Stomach smooth muscle (tissue), 2 donors: ENCODE measurements around the gene ZC3H13.

ENCODE experiments used
- H3K27ac ChIP-seq: one replicate; pipeline ENCODE4 v1.7.0; 2013; ENCODE audit warnings: mild to moderate bottlenecking, low read length, inconsistent platforms
- H3K27me3 ChIP-seq, 2 donors: one replicate each; pipeline ENCODE4 v1.7.0; 2013; ENCODE audit warnings: low read length in 2 of 2; ENCODE audit not compliant: insufficient read depth in 2 of 2, control insufficient read depth in 1 of 2
- H3K36me3 ChIP-seq, 2 donors: one replicate each; pipeline ENCODE4 v1.7.0; 2013; ENCODE audit warnings: low read length in 2 of 2; ENCODE audit not compliant: control insufficient read depth in 2 of 2, insufficient read depth in 2 of 2
- H3K4me1 ChIP-seq: one replicate; pipeline ENCODE4 v1.7.0; 2013; ENCODE audit warnings: low read length; ENCODE audit not compliant: control insufficient read depth, insufficient read depth
- H3K4me3 ChIP-seq, 2 donors: one replicate each; pipeline ENCODE4 v1.7.0; 2013; ENCODE audit warnings: low read length in 2 of 2
- H3K9ac ChIP-seq, 2 donors: one replicate each; pipeline ENCODE4 v1.7.0; 2013; ENCODE audit warnings: low read length in 2 of 2, mild to moderate bottlenecking in 1 of 2
- H3K9me3 ChIP-seq, 2 donors: one replicate each; pipeline ENCODE4 v1.7.0; 2013; ENCODE audit warnings: low read length in 2 of 2; ENCODE audit not compliant: control insufficient read depth in 2 of 2
- donor health status: healthy.
- donor health status: Pancreatic carcinoma.

Gene ZC3H13, protein sequence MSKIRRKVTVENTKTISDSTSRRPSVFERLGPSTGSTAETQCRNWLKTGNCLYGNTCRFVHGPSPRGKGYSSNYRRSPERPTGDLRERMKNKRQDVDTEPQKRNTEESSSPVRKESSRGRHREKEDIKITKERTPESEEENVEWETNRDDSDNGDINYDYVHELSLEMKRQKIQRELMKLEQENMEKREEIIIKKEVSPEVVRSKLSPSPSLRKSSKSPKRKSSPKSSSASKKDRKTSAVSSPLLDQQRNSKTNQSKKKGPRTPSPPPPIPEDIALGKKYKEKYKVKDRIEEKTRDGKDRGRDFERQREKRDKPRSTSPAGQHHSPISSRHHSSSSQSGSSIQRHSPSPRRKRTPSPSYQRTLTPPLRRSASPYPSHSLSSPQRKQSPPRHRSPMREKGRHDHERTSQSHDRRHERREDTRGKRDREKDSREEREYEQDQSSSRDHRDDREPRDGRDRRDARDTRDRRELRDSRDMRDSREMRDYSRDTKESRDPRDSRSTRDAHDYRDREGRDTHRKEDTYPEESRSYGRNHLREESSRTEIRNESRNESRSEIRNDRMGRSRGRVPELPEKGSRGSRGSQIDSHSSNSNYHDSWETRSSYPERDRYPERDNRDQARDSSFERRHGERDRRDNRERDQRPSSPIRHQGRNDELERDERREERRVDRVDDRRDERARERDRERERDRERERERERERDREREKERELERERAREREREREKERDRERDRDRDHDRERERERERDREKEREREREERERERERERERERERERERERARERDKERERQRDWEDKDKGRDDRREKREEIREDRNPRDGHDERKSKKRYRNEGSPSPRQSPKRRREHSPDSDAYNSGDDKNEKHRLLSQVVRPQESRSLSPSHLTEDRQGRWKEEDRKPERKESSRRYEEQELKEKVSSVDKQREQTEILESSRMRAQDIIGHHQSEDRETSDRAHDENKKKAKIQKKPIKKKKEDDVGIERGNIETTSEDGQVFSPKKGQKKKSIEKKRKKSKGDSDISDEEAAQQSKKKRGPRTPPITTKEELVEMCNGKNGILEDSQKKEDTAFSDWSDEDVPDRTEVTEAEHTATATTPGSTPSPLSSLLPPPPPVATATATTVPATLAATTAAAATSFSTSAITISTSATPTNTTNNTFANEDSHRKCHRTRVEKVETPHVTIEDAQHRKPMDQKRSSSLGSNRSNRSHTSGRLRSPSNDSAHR (N-terminal part only)

DNA sequence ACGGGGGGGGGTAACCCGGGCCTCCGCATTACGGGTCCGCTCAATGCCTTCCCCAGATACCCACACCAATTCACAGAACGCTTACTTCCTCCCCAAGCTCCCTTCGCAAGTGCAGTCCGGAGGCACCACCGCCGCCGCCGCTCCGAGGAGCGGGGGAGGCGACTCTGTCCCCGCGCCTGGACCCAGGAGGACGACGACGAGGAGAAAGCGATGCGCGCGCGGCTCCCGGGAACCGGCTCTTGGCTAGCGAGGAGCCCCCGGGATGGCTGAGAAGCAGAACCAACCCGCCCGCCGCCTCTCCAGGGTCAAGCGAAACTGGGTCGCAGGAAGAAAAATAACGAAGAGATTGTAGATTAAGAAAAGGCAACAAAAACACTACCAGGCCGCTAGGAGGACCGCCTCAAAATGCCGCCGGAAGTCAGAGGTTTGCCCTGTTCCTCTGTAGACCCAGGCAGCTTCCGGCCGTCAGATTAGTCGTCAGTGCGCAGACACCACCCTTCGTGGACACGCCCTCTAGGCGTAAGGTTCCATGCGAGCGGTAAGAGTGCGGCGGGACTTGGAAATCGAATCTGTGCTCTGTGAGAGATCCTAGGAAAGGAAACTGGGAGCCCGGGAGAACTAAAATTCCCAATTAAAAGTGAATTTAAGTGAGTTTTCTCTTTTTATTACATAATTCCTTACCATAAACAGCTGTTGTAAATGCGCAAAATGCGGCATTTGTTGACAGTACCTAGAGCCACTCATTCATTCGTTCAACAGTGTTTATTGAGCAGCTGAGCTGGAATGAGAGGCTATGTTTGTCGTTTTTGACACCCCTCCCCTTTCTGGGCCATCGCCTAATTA lies at the start of gene ZC3H13:
TSS of gene ZC3H13 (minus strand) at position 428 of the 843 bp plus-strand sequence. CDS start 7,239 bp downstream, outside the sequence.
- no peaks in the 10 kb centered on the region for H3K9me3 ChIP-seq
- H3K27ac ChIP-seq = peak within 1 kb of the TSS; percentile 86
- H3K4me1 ChIP-seq = peaks cover 3% of the 10 kb centered on the region
- peak within 1 kb of the TSS; percentile 86 to 87 for H3K4me3 ChIP-seq
- no peaks in the 10 kb centered on the region for H3K36me3 ChIP-seq
- no peaks in the 10 kb centered on the region for H3K27me3 ChIP-seq
- peak within 1 kb of the TSS; percentile 81 to 83 for H3K9ac ChIP-seq

DNA sequence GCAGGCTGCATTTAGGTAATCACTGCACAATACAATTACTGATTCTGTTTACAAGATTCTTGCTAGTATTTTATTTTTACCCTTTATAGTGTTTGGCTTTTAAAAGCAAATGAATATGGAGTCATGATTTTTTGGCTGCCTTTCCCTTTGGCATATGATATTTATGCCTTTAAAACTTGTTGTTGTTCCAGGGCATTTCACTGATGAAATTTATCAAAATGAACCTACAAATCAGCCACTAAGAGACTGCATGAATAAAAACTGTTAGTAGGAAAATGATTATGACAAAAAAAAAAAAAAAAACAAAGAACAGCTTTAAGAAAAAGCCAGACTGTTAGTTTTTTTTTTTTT lies 49.7 kb upstream of the ZC3H13 start:
- no peak overlapping the region for H3K9ac ChIP-seq
- H3K27ac ChIP-seq = no peak overlapping the region
- H3K4me1 ChIP-seq = no peaks in the 10 kb centered on the region
- no peaks in the 10 kb centered on the region for H3K36me3 ChIP-seq
- no peak overlapping the region for H3K4me3 ChIP-seq
- no peaks in the 10 kb centered on the region for H3K27me3 ChIP-seq
- no peaks in the 10 kb centered on the region for H3K9me3 ChIP-seq

DNA sequence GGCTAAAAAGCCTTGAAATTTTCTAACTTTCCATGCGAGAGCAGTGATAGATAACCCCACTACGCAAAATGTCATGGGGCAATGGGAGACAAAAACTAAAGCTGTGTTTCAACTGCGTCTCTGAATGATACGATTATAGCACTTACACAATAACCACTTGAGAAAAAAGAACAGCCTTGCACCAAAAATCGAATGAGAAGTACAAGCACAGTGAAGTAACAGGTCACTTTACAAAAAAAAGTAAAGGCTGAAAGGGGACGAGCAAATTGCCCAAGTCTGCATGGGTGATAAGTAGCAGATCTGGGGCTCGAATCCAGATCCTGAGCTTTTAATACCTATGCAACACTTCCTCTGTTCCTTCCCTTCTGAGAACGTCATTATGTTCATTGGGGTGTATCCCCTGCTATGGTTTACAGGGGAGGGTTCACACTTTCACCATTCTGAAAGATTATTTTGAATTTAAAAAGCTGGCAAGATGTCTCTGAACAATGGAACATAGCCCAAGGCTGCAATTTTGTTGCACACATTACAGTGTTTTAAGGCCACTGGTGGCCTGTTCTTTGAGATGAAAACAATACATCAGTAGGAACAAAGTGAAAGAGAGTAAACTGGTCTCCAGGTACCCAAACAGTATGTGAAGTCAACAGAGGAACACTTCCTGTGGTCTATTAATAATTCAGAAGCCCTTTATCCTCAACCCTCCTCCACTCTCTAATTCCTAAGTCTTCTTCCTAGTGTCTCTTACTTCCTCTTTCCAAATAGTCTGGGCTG lies 49.1 kb upstream of the ZC3H13 start:
- Histone ChIP-seq H3K4me1 (no peaks in the 10 kb centered on the region), H3K27ac (no peak overlapping the region), H3K9me3 (no peaks in the 10 kb centered on the region), H3K36me3 (no peaks in the 10 kb centered on the region), H3K4me3 (no peak overlapping the region), H3K27me3 (no peaks in the 10 kb centered on the region), H3K9ac (no peak overlapping the region)

DNA sequence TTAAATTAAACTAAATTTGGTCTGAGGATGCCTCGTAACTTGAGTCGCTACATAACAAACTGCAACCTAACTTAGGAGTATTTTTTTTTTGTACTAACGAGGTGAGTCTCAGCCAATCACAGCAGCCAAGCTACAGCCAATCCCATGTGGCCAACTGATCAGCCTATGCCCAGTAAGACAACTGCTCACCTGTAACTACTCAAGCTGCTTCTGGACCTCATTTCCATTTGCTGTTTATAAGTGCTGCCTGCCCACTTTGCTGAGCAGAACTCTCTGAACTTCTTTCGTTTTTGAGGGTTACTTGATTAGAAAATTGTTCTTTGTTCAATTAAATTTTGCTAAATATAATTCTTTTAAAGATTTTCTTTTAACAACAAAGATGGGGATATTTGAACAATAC lies 48.5 kb upstream of the ZC3H13 start:
- Histone ChIP-seq H3K9me3 (no peaks in the 10 kb centered on the region), H3K4me1 (no peaks in the 10 kb centered on the region), H3K27me3 (no peaks in the 10 kb centered on the region), H3K4me3 (no peak overlapping the region), H3K27ac (no peak overlapping the region), H3K9ac (no peak overlapping the region), H3K36me3 (no peaks in the 10 kb centered on the region)

DNA sequence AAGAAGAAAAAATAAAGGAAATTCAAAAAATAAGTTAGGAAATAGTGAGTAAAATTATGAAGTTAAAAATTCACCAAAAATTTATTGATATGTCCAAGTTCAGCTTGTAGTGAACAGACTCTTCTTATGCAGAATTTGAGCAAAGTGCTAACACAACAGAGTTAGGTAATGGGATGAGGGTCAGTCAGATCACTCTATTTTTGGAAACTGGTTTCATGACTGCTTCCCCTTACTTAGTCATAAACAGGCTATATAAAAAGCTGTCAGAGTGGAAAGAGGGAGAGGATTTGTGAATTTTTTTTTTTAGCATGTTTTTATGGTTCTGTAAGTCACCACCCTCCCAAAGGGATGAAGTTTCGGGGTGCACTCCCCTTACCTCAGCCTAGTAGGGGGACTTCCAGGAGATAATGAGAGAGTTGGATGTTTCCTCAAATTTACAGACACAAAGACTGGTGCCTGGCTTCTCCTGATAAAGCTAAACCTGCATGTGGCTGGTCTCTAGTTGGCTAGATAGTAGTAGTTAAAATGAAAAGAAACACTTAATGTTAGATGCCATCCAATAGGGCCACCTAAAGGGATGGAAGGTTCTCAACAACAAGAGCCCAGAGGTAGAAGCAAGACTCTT lies 47.8 kb upstream of the ZC3H13 start:
- no peak overlapping the region for H3K27ac ChIP-seq
- no peaks in the 10 kb centered on the region for H3K27me3 ChIP-seq
- no peak overlapping the region for H3K9ac ChIP-seq
- no peaks in the 10 kb centered on the region for H3K9me3 ChIP-seq
- no peaks in the 10 kb centered on the region for H3K36me3 ChIP-seq
- no peak overlapping the region for H3K4me3 ChIP-seq
- no peaks in the 10 kb centered on the region for H3K4me1 ChIP-seq

DNA sequence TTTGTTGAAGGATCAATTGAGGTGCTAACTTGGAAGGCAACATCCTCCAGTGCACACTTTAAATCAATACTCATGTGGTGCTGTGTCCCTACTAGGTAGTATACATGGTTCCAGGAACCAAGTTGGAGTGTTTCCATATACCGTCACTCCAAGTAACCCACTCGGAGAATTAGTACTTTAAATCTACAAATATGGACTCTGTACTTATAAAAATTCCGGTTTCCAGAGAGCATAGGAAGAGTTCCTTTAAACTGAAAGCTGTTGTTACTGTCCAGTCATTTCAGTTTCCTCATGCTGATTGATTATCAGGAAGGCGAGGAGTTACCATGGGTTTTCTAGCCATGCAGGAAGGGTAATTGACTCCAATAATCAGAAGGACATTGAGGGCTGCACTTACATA lies 45.1 kb upstream of the ZC3H13 start:
- no peak overlapping the region for H3K9ac ChIP-seq
- no peaks in the 10 kb centered on the region for H3K9me3 ChIP-seq
- H3K4me1 ChIP-seq = no peaks in the 10 kb centered on the region
- H3K27me3 ChIP-seq = no peaks in the 10 kb centered on the region
- H3K4me3 ChIP-seq = no peak overlapping the region
- H3K36me3 ChIP-seq = no peaks in the 10 kb centered on the region
- H3K27ac ChIP-seq = no peak overlapping the region

DNA sequence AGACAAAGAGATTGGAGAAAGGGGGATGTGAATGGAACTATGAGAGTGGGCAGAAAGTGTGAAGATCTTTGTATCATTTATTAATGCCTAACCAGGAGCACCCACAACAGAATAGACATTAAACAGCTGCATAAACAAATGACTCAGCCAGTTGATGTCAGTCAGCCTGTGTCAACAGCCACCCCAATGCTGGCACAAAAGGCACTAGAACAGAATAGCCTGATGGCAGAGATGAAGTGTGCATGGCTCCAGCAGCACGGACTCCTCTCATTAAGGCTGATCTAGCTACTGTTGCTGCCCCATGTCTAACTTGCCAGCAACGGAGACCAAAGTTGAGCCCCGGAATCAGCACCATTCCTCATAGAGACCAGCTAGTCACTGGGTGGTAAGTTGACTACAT lies 44.5 kb upstream of the ZC3H13 start:
- Histone ChIP-seq H3K9ac (no peak overlapping the region), H3K4me3 (no peak overlapping the region), H3K36me3 (no peaks in the 10 kb centered on the region), H3K27me3 (no peaks in the 10 kb centered on the region), H3K9me3 (no peaks in the 10 kb centered on the region), H3K27ac (no peak overlapping the region), H3K4me1 (no peaks in the 10 kb centered on the region)

DNA sequence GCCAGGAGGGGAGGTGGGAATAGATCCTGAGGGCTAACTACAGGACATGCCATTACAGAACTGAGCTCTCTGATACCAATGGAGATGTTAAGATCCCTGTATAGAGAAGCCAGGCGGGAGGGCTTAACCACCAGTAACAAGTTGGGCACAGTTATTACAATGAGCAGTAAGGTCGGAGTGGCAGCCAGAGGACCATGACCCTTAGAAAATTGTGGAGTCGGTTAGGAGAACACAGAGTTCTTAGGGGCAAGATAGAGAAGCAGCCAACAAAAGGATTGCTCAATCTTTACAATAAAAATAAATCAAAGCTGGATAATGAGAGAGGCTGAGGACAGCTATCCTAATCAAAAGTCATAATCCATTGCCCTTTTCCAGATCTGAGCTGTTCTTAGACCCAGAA lies 41.9 kb upstream of the ZC3H13 start:
- Histone ChIP-seq H3K27ac (no peak overlapping the region), H3K4me1 (no peaks in the 10 kb centered on the region), H3K4me3 (no peak overlapping the region), H3K9me3 (no peaks in the 10 kb centered on the region), H3K36me3 (no peaks in the 10 kb centered on the region), H3K9ac (no peak overlapping the region), H3K27me3 (no peaks in the 10 kb centered on the region)

DNA sequence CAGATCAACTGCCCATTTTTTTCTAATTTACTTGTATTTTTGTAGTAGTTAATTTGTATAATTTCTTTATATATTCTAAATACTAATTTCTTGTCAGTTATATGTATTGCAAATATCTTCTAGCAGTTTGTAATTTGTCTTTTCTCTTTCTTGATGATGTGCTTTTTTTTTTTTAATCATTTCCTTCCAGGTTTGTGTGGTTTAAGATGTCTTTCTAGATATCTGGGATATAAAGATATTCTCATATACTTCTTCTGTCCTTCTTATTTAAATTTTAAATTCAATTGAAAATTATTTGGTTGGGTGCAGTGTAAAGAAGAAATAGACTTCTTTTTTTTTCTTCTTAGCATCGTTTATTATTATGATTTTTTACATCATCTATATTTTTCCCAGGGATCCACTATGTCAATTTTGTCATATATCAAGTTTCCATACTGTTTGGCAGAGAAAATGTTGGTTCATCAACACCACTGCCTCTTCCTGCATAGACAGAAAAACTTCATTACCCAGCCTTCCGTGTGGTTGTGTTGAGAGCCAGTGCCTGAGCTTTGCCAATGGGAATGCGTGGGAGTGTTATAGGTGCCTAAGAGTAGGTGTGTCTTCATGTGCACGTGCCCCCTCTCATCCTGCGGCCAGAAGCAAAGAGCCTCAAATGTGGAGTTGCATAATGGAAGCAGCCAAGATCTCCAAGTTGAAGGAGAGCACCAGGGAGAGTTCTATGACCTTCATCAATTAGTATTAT lies 36.4 kb upstream of the ZC3H13 start:
- H3K9ac ChIP-seq = no peak overlapping the region
- no peaks in the 10 kb centered on the region for H3K9me3 ChIP-seq
- no peak overlapping the region for H3K27ac ChIP-seq
- H3K4me3 ChIP-seq = no peak overlapping the region
- no peaks in the 10 kb centered on the region for H3K27me3 ChIP-seq
- no peaks in the 10 kb centered on the region for H3K36me3 ChIP-seq
- H3K4me1 ChIP-seq = no peaks in the 10 kb centered on the region
